NCI-H146 treated with DMSO at 0.1 percent for 48 hours (cell line): ENCODE measurements around the gene PPP6R2.
"Not testable (repeated sequence)": the region's sequence is repeated elsewhere in the genome, so short reads cannot be mapped to it uniquely, and the experiment has no call there.

Experiments
- DNase-seq: peaks from one replicate; lab custom pipeline; 2025; ENCODE audit not compliant: unreplicated experiment; lab: John Stamatoyannopoulos, UW

Gene PPP6R2

DNA sequence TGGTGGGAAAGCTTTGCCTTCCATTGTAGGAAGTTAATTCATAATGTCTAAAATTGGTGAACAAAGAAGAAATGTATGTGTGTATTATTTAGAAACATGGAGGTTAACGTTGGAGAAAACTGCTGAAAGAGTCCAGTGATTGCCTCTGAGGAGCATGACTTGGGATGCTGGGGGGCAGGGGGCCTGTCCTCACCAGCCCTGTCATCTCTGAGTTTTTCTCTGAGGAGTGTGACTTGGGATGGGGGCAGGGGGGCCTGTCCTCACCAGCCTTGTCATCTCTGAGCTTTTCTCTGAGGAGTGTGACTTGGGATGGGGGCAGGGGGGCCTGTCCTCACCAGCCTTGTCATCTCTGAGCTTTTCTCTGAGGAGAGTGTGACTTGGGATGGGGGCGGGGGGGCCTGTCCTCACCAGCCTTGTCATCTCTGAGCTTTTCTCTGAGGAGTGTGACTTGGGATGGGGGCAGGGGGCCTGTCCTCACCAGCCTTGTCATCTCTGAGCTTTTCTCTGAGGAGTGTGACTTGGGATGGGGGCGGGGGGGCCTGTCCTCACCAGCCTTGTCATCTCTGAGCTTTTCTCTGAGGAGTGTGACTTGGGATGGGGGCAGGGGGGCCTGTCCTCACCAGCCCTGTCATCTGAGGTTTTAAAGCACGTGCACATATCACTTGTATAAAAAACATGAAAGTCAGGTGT is 54.4 kb downstream of the PPP6R2 start:
- not testable (repeated sequence) for DNase-seq

DNA sequence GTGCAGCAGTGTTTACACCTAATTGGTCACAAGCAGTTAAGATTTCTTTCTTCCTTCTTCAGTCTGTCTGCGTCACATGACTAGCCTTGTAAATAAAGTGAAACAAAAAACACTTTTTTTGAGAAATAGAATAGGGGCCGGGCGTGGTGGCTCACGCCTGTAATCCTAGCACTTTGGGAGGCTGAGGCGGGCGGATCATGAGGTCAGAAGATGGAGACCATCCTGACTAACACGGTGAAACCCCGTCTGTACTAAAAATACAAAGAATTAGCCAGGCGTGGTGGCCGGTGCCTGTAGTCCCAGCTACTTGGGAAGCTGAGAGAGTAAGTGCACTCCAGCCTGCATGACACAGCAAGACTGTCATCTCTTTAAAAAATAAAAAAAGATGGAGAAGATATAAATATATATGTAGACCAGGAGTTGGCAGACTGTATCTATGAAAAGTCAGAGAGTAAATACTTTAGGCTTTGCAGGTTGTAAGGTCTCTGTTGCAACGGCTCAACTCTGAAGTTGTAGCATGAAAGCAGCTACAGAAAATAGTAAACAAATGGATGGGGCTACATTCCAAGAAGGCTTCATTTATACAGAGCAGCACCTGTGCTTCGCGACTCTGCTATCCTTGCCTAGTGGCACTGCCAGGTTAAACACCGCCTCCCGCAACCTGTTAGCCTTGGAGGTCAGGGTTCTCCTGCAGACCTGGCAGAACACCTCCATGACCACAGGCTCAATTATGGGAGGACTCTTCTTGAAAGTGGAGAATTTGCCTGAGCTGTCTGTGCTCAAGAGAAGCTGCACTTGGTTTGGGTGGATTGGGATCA is 55.9 kb downstream of the PPP6R2 start:
- DNase-seq = no peak

DNA sequence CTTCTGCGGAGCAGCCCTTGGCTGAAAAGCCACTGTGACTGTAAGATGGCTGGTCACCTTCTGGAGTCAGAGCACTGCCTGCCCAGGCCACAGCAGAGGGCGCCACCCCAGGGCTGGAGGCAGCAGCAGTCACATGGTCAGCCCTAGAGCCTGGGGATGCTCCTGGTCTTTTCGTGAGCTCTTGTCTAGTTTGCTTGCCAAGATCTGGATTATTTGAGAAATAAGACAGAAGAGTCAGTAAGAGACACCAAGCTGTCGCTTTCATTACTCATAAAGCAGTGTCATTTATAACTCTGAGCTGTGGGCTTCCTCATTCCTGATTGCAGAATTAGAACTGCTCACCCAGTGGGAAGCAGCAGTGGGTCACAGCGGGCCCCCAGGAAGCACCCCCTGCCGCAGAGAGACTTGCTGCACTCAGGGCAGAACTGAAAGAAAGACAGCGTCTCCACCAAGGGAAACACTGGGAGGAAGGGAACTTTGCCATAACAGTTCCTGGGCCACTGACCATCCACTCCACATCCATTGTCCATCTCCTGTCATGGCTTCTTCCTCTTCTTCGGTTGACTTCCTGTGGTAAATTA is 56.7 kb downstream of the PPP6R2 start:
- no peak for DNase-seq

DNA sequence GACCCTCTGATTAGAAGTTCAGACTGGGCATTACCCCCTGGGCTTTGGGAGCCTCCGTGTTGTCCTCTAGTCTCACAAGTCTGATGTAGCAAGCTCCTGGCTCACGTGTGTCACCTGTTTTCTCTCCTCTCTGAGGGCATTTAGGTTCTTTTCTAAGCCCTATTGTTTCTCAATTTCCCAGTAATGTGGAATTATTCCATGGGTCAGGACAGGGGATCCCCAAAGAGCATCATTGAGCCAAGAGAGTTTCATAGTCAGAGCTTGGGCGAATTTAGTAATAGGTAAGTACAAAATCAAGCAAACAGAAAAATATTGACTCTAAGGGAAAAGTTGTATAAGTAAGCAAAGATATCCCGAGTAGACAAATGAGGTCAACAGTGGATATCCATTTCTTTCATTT is 57.3 kb downstream of the PPP6R2 start:
- DNase-seq = no peak

DNA sequence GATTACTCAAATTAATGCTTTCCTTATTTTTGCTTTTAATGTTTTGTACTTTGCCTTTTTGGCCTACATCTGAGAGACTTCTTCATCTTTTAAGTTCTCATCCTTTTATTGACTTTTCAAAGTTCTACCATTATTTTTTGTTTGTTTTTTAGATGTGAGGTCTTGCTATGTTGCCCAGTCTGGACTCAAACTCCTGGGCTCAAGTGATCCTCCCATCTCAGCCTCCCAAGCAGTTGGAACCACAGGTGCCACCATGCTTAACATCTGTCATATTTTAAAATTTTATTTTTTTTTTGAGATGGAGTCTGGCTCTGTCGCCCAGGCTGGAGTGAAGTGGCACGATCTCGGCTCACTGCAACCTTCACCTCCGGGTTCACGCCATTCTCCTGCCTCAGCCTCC is 57.8 kb downstream of the PPP6R2 start:
- DNase-seq = no peak

DNA sequence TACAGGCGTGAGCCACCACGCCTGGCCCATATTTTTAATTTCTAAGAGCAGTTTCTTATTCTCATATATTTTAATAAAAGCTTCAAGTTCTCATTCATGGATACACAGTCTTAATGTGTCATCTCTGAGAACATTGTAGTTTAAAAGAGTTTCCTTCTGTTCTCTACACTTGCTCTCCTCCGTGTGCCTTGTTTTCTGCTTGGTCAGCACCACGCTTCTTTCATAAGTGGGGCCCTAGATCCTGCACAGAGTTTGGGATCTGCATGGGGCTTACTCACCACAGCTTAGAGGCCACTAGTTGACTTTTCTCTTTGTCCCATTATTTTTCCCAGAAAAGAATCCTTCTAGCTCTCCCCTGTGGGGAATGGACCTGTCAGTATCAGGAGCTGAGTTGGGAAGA is 58.8 kb downstream of the PPP6R2 start:
- no peak for DNase-seq

DNA sequence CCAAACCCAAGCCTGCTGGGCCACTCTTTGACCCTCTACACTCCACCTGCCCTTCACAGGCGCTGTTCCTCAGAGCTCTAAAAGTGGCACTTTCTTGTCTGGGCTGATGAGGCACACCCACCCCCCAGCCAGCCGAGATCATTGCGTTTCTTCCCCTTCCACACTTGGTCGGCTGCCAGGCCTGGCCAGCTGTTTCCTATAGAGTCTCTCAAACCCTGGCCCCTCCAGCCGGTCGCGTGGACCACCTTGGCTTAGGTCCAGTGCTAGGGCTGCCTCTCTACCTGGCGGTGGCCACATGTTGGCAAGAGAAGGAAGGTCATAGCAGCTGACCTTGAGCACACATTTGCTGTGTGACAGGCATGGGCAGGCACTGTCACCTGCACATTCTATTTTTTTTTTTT is 60.6 kb downstream of the PPP6R2 start:
- DNase-seq = no peak

DNA sequence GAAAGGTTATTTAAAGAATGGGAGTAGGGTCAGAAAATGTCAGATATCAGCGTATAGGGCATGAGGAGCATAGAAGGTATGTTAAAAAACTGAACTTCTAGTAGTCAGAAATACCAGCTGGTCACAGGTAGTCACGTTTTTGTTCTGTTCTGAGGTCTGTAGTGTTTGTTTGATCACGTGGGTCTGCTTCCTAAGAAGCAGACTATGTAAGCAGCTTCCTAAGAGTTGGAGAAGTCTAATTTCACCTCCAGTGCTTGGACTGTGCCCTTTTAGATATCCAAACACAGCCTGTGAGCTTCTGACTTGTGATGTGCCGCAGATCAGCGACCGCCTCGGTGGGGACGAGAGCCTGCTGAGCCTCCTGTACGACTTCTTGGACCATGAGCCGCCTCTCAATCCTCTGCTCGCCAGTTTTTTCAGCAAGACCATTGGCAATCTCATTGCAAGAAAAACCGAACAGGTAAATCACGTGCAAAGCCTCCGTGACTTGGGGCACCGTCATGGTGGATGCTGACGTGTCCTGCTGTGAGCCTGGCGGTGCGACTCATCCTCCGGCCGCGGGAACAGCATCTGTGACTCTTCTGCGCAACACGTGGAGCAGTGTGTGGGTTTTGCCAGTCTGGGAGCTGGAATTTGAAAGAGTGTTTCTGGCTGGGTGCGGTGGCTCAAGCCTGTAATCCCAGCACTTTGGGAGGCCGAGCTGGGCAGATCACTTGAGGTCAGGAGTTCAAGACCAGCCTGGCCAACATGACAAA is 63.5 kb downstream of the PPP6R2 start:
- DNase-seq = no peak

DNA sequence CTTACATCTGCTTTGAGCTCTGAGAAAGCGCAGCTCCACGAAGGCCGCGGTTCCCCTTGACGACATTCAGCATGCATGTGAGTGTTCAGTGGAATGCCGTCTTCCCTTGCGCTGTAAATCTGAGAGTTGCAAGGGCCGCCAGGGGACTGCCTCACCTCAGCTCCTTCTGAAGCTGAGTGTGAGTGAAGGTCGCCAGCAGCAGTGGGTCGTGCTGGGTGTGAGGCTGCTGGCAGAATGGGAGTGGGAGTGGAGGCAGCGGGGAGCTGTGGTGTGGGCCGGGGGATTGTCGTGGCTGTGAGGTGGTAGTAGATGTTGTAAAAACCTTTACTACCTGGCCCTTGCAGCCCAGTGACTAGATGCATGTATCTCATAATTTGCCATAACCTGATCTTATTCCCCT is 65.2 kb downstream of the PPP6R2 start:
- no peak for DNase-seq

DNA sequence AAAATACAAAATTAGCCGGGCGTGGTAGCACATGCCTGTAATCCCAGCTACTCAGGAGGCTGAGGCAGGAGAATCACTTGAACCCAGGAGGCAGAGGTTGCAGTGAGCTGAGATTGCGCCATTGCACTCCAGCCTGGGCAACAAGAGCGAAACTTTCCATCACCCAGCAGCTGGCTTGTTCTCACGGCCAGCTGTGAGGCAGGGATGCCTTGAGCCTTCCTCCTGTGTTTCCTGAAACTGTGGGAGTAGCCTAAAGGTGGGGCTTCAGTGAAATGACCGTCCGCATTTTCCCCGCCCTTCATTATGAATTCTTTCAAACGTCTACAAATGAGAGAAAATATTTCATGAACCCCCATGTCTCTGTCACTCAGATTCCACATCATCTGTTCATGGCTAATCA is 65.8 kb downstream of the PPP6R2 start:
- DNase-seq = not testable (repeated sequence)

DNA sequence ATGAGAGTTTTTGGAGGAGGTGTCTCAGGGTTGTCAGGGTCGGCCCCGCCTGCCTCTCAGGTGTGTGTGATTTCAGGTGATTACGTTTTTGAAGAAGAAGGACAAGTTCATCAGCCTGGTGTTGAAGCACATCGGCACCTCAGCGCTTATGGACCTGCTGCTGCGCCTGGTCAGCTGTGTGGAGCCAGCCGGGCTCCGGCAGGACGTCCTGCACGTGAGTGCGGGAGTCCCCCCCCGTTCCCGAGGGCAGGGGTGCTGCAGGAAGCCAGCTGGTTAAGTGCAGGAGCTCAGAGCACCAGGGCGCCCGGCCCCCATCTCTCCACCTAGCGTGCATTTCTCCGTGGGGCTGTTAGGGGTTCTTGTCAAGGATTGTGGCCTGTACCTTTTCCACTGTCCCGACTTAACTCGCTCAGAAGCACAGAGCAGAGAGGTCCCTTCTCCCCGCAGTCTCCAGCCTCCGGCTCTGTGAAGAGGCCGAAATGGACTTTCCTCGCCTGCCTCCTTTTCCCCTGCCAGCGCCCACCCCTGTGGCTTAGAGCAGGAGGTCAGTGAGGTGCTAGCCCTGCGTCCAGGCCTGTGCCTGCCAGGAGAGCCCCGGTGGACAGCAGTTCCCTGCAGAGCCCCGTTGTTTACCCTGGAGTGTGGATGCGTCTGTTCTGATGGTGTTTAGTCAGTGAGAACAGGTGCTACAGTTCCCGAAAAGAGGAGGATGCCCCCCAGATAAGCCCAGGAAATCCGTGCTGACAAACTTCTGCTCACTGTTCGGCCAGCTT is 71.5 kb downstream of the PPP6R2 start:
- no peak for DNase-seq

DNA sequence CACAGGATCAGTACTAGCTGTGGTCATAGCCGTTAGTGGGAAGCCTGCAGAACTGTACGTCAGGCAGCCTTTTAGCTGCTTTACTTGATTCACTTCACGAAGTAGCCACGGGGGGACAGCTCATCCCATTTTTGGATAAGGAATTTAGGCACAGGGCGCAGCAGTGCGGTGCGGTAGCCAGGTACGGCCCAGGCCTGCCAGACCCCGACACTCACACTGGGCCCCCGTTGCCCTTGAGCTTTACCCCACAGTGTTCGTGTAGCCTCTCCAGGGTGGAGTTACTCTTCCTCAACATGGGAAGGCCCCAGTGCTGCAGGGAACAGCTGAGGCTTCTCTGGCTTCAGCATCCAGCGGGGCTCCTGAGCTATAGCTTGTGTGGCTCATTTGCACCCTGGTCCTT is 72.3 kb downstream of the PPP6R2 start:
- no peak for DNase-seq

DNA sequence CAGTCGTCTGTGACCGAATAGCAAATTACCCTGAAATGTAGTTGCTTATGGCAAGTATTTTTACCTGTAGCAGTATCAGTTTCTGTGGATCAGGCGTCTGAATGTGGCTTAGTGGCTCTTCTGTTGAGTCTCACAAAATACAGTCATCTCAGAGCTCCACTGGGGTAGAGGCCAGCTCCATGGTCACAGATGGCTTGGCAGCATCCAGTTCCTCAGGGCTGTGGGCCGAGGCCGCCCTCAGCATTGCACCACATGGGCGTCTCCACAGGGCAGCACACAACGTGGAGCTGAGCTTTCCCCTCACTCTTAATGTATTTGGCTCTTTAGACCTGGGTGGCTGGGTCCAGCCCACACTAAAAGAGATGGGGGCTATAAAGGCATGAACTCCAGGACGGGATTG is 73.9 kb downstream of the PPP6R2 start:
- no peak for DNase-seq

DNA sequence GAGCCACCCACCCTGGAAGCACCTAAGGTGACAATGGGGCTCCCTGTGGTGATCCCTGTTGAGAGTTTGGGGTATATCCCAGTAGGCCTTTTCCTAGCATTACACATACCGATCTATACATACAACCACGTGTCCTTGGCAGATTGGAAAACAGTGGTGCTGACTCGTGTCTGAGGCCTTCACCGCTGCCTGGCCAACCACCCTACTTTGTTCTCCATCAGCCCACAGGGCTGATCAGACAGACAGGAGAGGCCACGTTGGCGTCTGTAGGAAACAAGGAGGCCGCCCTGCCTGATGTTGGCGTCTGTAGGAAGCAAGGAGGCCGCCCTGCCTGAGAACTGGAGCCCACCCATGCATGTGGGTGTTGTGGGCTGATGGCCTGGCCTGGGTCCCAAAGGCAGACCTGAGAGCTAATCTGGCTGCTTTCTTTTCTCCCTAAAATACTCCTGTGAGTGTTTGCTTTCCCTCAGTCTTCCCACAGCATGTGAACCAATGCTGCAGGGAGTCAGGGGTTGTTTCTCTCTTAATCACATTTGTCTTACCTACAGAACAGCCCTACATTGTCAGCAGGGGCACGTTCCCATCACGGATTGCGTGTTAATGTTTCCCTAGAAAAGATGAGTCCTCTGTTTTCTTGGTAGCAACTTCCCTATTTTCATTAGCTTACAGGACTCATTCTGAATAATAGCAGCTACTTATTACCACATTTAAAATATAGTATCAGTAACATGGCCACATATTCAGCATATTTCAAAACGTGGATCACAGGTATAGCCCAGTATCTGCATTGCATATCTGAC is 74.5 kb downstream of the PPP6R2 start:
- no peak for DNase-seq

DNA sequence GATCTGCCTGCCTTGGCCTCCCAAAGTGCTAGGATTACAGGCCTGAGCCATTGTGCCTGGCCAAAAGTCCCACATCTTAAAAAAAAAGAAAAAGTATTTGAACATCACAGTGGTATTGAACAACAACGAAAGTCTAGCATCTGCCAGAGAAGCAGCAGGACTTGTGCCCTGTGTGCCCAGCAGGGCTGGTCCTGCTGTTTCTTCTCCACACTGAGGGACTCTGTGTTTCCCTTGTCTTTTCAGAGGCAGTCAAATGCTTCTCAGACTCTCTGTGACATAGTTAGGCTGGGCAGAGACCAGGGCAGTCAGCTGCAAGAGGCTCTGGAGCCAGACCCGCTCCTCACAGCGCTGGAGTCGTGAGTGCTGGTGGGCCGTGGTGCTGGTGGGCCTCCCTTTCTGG is 75.5 kb downstream of the PPP6R2 start:
- no peak for DNase-seq

DNA sequence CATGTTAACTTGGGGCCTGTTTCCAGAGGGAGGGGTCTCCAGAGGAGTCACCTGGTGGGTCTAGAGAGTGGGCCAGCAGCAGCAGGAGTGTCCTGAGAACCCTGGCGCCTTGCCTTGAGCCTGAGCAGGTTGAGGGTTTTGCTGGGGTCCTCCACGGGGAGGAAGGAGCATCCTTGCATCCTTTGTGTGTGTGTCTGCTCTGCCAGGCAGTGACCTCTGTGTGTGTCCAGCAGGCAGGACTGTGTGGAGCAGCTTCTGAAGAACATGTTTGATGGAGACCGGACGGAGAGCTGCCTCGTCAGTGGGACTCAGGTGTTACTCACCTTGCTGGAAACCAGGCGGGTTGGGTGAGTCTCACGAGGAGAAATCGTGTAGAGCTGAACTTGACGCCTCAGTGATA is 76.0 kb downstream of the PPP6R2 start:
- no peak for DNase-seq

DNA sequence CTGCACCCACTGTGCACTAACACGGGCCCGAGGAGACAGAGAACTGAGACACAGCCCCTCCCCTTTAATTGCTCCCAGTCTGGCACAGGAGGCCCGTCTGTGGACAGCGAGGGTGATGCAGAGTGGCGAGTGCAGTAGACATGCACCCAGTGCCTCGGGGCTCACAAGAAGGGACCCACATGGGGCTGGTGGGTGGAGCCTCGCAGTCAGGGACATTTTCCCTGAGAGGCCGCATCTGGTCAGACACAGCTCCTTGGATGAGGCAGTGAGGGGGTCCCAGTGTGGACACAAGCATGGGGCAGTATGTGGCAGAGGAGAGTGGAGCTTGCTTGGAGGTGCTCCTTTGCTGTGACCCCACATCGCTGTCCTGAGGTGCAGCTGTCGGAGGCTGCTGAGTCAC is 76.9 kb downstream of the PPP6R2 start:
- no peak for DNase-seq

DNA sequence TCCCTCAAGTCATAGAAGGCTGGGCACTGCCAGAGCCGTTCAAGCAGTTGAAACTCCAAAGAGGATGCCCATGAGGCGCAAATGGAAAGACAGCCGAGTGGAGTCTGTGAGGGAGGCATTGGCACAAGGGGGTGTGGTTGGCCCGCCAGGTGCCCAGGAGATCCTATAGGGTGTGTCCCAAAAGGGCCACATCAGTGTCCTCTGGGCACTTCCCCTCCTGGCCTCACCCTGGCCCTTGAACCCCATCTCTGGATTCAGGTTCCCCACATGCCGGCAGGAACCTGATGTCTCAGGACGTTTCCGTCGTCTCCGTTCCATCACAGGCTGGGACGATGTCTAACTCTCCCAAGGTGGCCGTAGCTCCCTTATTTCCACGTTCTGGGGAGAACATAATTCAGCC is 77.5 kb downstream of the PPP6R2 start:
- no peak for DNase-seq

DNA sequence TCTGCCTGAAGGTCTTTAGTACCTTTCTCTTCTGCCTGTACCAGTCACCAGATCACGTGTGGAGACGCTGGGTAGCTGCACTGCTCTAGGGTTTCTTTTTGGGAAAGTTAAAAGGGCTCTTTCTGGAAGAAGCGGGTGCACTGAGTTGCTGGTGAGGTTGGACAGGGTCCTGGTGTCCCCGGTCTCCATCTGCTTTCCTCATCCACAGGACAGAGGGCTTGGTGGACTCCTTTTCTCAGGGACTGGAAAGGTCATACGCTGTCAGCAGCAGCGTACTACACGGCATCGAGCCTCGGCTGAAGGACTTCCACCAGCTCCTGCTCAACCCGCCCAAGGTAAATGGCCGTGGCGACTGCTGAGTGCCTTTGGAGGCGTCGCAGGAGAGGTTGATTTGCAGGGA is 78.9 kb downstream of the PPP6R2 start:
- no peak for DNase-seq
